ENCODE data around the gene ANKMY2. TPM values are rescaled to one million over a fixed set of nuclear protein-coding genes. Genes with fewer than 3 reads are reported as not detected.
"Not testable (repeated sequence)": the region's sequence is repeated elsewhere in the genome, so short reads cannot be mapped to it uniquely, and the experiment has no call there.

Gene ANKMY2
- total RNA-seq, 2 donors from 2014 or later, result 22.8 to 27.5 TPM

GRCh38 chr7:16661924-16662323 lies 16.4 kb upstream of the ANKMY2 start:
- DNase-seq, result no peak
- ATAC-seq, result peak; percentile 12
- intact Hi-C loops (cut with DNase I, micrococcal nuclease), result no loop called here

- intact Hi-C loops (cut with DNase I, micrococcal nuclease), result no loop called here
- ATAC-seq, result peak; percentile 97
- DNase-seq, result no peak
Observed at GRCh38 chr7:16660702-16661464, 15.3 kb upstream of the ANKMY2 start.

- intact Hi-C loops (cut with DNase I, micrococcal nuclease); DNase-seq; ATAC-seq: not testable (repeated sequence)
Observed at GRCh38 chr7:16659854-16660497, 14.4 kb upstream of the ANKMY2 start.

GRCh38 chr7:16657656-16658279 lies 12.2 kb upstream of the ANKMY2 start:
- DNase-seq, result no peak
- ATAC-seq, result no peak
- intact Hi-C loops (cut with DNase I, micrococcal nuclease), result no loop called here

GRCh38 chr7:16656141-16656540 lies 10.6 kb upstream of the ANKMY2 start:
- ATAC-seq, result no peak
- intact Hi-C loops (cut with DNase I, micrococcal nuclease), result no loop called here

GRCh38 chr7:16655394-16655793 lies 9.8 kb upstream of the ANKMY2 start:
- no peak for ATAC-seq
- intact Hi-C loops (cut with DNase I, micrococcal nuclease), result no loop called here
- no peak for DNase-seq

More at GRCh38 chr7:16656141-16656540, 10.6 kb upstream of the ANKMY2 start:
- no peak for DNase-seq

GRCh38 chr7:16652888-16653287 lies 7.3 kb upstream of the ANKMY2 start:
- no peak for DNase-seq
- intact Hi-C loops (cut with DNase I, micrococcal nuclease), result no loop called here
- ATAC-seq, result peak; percentile 60

GRCh38 chr7:16652240-16652583 lies 6.7 kb upstream of the ANKMY2 start:
- ATAC-seq (no peak), DNase-seq (no peak)
- intact Hi-C loops (cut with DNase I, micrococcal nuclease), result no loop called here

- no peak for ATAC-seq
- intact Hi-C loops (cut with DNase I, micrococcal nuclease), result no loop called here
- DNase-seq, result no peak
Observed at GRCh38 chr7:16651396-16652239, 6.1 kb upstream of the ANKMY2 start.

DNA sequence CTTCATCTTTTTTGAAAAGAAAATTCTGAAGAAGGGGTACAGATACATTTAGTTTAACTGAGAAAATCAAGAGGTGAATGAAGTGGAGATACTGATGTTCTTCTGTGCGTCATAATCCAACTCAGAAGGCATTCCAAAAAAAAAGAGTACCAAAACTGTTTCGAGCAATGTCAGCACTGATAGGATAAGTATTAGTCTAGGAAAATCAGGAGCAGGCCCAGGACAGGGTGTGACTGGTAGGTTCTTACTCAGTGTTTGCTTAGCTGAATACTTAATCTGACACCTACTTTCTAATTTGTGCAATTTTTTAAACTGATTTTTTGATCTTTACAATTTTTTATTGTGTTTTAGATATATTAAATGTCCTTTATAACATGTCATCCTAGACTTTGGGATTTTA lies 4.7 kb upstream of the ANKMY2 start:
- intact Hi-C loops (cut with DNase I, micrococcal nuclease), result no loop called here
- ATAC-seq (no peak), DNase-seq (no peak)

DNA sequence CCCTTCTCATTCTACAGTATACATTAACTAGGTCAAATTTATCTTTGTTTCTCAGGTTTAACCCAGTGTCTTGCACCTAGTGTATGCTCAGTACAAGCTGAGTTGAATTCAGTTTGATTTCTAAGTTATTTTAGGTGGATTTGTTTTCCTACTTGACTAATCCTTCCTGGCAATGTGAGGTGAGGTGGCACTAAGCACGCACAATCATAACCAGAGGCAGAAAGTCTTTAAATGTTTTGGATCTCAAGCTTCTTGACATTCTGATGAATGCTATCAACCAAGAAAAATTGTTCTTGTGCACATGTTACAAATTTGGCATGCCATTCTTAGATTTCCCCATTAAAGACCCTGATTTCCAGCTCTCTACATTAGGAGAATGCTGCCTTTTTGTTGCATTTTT lies 3.6 kb upstream of the ANKMY2 start:
- DNase-seq (no peak), ATAC-seq (no peak)
- intact Hi-C loops (cut with DNase I, micrococcal nuclease), result no loop called here

DNA sequence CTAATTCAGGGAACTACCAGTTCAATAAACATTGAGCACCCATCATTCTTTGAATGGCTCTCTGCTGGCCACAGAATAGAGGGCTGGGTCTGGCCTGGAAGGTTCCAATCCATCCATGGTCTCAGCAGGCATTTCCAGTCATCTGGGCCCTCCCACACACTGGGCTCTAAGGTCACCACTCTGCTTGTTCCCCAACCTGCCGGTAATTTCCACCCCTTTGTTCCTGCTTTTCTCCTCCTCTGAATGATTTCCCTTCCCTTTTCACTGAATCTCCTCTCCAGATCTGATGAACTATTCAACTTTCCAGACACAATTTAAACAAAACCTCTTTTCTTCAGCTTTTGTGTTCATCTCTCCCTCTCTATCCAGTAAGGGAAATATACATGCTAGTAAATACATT lies 3.0 kb upstream of the ANKMY2 start:
- ATAC-seq, result no peak
- no peak for DNase-seq

GRCh38 chr7:16647435-16647960 lies 1.9 kb upstream of the ANKMY2 start:
- intact Hi-C loops (cut with DNase I, micrococcal nuclease), result no loop called here
- DNase-seq, result no peak
- ATAC-seq, result no peak

More for the DNA sequence above, 3.0 kb upstream of the ANKMY2 start:
- intact Hi-C loops (cut with DNase I, micrococcal nuclease), result no loop called here

- DNase-seq, result peak in 1 of 2 donors; percentile 31
- intact Hi-C loops (cut with DNase I, micrococcal nuclease), result no loop called here
- ATAC-seq, result peak; percentile 28
Observed at GRCh38 chr7:16646472-16647072, 1.0 kb upstream of the ANKMY2 start.

- ATAC-seq (peak; percentile 39), DNase-seq (peak; percentile 78)
- intact Hi-C loops (cut with DNase I, micrococcal nuclease), result no loop called here
Observed at GRCh38 chr7:16644636-16645592, 640 bp downstream of the ANKMY2 start.

GRCh38 chr7:16644157-16644556 lies 1.4 kb downstream of the ANKMY2 start:
- ATAC-seq (no peak), DNase-seq (no peak)
- intact Hi-C loops (cut with DNase I, micrococcal nuclease), result no loop called here

Measured in left colon (tissue), 2 donors.